GM18907 (cell line): Measurements from ENCODE around the gene ICAM3.
"Not testable (repeated sequence)": the region's sequence is repeated elsewhere in the genome, so short reads cannot be mapped to it uniquely, and the experiment has no call there.

Source experiments
- ATAC-seq: cut with Tn5 transposase; IDR thresholded peaks from one replicate; pipeline ENCODE4 v1.9.1; 2021; ENCODE audit warnings: mild to moderate bottlenecking, moderate library complexity; ENCODE audit not compliant: unreplicated experiment

ICAM3 gene

GRCh38 chr19:10339380-10339960 lies at the start of gene ICAM3:
Gene ICAM3 (minus strand): TSS chr19:10339624. CDS start chr19:10339614, 10 bp downstream.
- peak; percentile 62 for ATAC-seq

- no peak for ATAC-seq
These were observed 49.5 kb upstream of the ICAM3 start for GRCh38 chr19:10388957-10389356.

- no peak for ATAC-seq
These were observed 45.2 kb upstream of the ICAM3 start for GRCh38 chr19:10384580-10384979.

GRCh38 chr19:10383223-10383499 lies 43.7 kb upstream of the ICAM3 start:
- ATAC-seq: not testable (repeated sequence)

- ATAC-seq: peak; percentile 90
These were observed 41.1 kb upstream of the ICAM3 start, which contains the start of gene TYK2 for GRCh38 chr19:10380313-10381102. Gene TYK2 (minus strand): TSS chr19:10380572. CDS start chr19:10378406, 2,166 bp downstream.

GRCh38 chr19:10379880-10380312 lies 40.5 kb upstream of the ICAM3 start:
- ATAC-seq: no peak

- no peak for ATAC-seq
These were observed 38.7 kb upstream of the ICAM3 start for GRCh38 chr19:10378124-10378523.

- ATAC-seq: not testable (repeated sequence)
These were observed 37.8 kb upstream of the ICAM3 start for GRCh38 chr19:10377140-10377640.

GRCh38 chr19:10374931-10375330 lies 35.5 kb upstream of the ICAM3 start:
- ATAC-seq: no peak

GRCh38 chr19:10372690-10373089 lies 33.3 kb upstream of the ICAM3 start:
- ATAC-seq: no peak

- ATAC-seq: no peak
These were observed 28.8 kb upstream of the ICAM3 start for GRCh38 chr19:10368101-10368803.

- ATAC-seq: not testable (repeated sequence)
These were observed 27.6 kb upstream of the ICAM3 start for GRCh38 chr19:10366950-10367512.

GRCh38 chr19:10365518-10365917 lies 26.1 kb upstream of the ICAM3 start:
- ATAC-seq: no peak

- ATAC-seq: no peak
These were observed 25.2 kb upstream of the ICAM3 start for GRCh38 chr19:10364644-10365043.

GRCh38 chr19:10363789-10364281 lies 24.4 kb upstream of the ICAM3 start:
- no peak for ATAC-seq

GRCh38 chr19:10362259-10362658 lies 22.8 kb upstream of the ICAM3 start:
- ATAC-seq: no peak

GRCh38 chr19:10361569-10362011 lies 22.2 kb upstream of the ICAM3 start:
- ATAC-seq: no peak

- no peak for ATAC-seq
These were observed 17.0 kb upstream of the ICAM3 start for GRCh38 chr19:10356431-10356830.

GRCh38 chr19:10353793-10354391 lies 14.5 kb upstream of the ICAM3 start:
- no peak for ATAC-seq

GRCh38 chr19:10352764-10353671 lies 13.6 kb upstream of the ICAM3 start:
- no peak for ATAC-seq
